SU-DHL-6 (cell line): ENCODE measurements around the gene SRPK2.

Experiments
- H2AFZ ChIP-seq: fragments of 200-600 bp; sonication (generic); 2 replicates; pipeline ENCODE4 v1.6.1; 2014; ENCODE audit warnings: low read depth, mild to moderate bottlenecking, moderate library complexity, mixed read lengths, antibody characterized with exemption, low read length; ENCODE audit not compliant: severe bottlenecking
- H3F3A ChIP-seq: fragments of 200-600 bp; shearing (Covaris generic); 2 replicates; pipeline ENCODE4 v1.6.0; 2016; ENCODE audit warnings: antibody characterized with exemption, mild to moderate bottlenecking; ENCODE audit not compliant: insufficient read depth
- H3K27ac ChIP-seq: fragments of 200-600 bp; sonication (generic); 2 replicates; pipeline ENCODE4 v1.5.1; 2016; ENCODE audit warnings: low read depth, mild to moderate bottlenecking, low read length, moderate library complexity, mixed read lengths
- H3K27me3 ChIP-seq: fragments of 200-600 bp; sonication (generic), shearing (Covaris generic); 2 replicates; pipeline ENCODE4 v1.6.0; 2014; ENCODE audit warnings: mild to moderate bottlenecking, low read length
- H3K36me3 ChIP-seq: fragments of 200-600 bp; sonication (generic); 2 replicates; pipeline ENCODE4 v1.6.1; 2014; ENCODE audit warnings: mild to moderate bottlenecking, low read length, mixed read lengths
- H3K4me2 ChIP-seq: fragments of 300-600, 200-600 bp; shearing (Covaris generic), sonication (generic); 2 replicates; pipeline ENCODE4 v1.6.0; 2014; ENCODE audit warnings: low read length, low read depth, mild to moderate bottlenecking; ENCODE audit not compliant: poor library complexity, severe bottlenecking
- H3K4me3 ChIP-seq: fragments of 200-600 bp; sonication (generic); 2 replicates; pipeline ENCODE4 v1.5.1; 2014; ENCODE audit warnings: antibody characterized with exemption, low read length, mild to moderate bottlenecking, mixed read lengths; ENCODE audit not compliant: insufficient read depth, poor library complexity, severe bottlenecking
- H3K79me2 ChIP-seq: fragments of 200-600 bp; sonication (generic); 2 replicates; pipeline ENCODE4 v1.6.1; 2014; ENCODE audit warnings: mild to moderate bottlenecking, low read length, moderate library complexity; ENCODE audit not compliant: insufficient read depth
- H3K9ac ChIP-seq: fragments of 200-600 bp; sonication (generic); 2 replicates; pipeline ENCODE4 v1.7.0; 2014; ENCODE audit warnings: mild to moderate bottlenecking, low read length
- H3K9me2 ChIP-seq: fragments of 200-600 bp; sonication (generic); replicated peaks from 2 replicates; pipeline ENCODE4 v1.6.1; 2014; ENCODE audit warnings: low read length; ENCODE audit not compliant: insufficient read depth
- H3K9me3 ChIP-seq: fragments of 200-600 bp; sonication (generic); 2 replicates; pipeline ENCODE4 v1.6.1; 2014; ENCODE audit warnings: low read length, mixed read lengths; ENCODE audit not compliant: insufficient read depth
- H4K20me1 ChIP-seq: fragments of 200-600 bp; sonication (generic); 2 replicates; pipeline ENCODE4 v1.6.1; 2014; ENCODE audit warnings: low read depth, mild to moderate bottlenecking, antibody characterized with exemption, low read length, moderate library complexity, mixed read lengths
- EZH2phosphoT487 ChIP-seq: fragments of 200-600 bp; sonication (generic), shearing (Covaris generic); conservative IDR thresholded peaks from 2 replicates; pipeline ENCODE4 v1.6.1; 2018; ENCODE audit warnings: mild to moderate bottlenecking, antibody characterized with exemption, low read length, moderate library complexity, mixed read lengths
- TF ChIP-seq, protein P1 (sequence below): fragments of 200-600 bp; sonication (generic); IDR thresholded peaks from one replicate; pipeline ENCODE4 v1.5.1; 2017; ENCODE audit warnings: antibody characterized with exemption, mild to moderate bottlenecking, low read length, moderate library complexity; ENCODE audit not compliant: insufficient read depth, poor library complexity, severe bottlenecking

The SRPK2 gene

GRCh38 chr7:105399043-105399725 lies 10.5 kb upstream of the SRPK2 start:
- H3K36me3 ChIP-seq, result no peaks in the 10 kb centered on the region
- TF ChIP-seq EZH2phosphoT487, result no peak
- TF ChIP-seq, protein P1, sequence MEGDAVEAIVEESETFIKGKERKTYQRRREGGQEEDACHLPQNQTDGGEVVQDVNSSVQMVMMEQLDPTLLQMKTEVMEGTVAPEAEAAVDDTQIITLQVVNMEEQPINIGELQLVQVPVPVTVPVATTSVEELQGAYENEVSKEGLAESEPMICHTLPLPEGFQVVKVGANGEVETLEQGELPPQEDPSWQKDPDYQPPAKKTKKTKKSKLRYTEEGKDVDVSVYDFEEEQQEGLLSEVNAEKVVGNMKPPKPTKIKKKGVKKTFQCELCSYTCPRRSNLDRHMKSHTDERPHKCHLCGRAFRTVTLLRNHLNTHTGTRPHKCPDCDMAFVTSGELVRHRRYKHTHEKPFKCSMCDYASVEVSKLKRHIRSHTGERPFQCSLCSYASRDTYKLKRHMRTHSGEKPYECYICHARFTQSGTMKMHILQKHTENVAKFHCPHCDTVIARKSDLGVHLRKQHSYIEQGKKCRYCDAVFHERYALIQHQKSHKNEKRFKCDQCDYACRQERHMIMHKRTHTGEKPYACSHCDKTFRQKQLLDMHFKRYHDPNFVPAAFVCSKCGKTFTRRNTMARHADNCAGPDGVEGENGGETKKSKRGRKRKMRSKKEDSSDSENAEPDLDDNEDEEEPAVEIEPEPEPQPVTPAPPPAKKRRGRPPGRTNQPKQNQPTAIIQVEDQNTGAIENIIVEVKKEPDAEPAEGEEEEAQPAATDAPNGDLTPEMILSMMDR, result no peak

DNA sequence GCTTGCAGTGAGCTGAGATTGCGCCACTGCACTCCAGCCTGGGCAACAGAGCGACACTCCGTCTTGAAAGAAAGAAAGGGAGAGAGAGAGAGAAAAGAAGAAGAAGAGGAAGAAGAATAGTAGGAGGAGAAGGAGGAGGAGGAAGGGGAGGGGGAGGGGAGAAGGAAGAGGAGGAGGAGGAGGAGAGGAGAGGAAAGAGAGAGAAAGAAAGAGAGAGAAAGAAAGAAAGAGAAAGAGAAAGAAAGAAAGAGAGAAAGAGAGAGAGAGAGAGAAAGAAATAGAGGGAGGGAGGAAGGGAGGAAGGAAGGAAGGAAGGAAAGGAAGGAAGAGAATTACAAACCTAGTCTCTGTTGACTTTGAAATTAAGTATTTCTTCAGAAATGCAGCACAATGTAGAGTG lies 7.8 kb upstream of the SRPK2 start:
- H3K4me2 ChIP-seq, result no peak overlapping the region

More at GRCh38 chr7:105399043-105399725, 10.5 kb upstream of the SRPK2 start:
- Histone ChIP-seq H4K20me1 (no peaks in the 10 kb centered on the region), H3K9me2 (no peaks in the 10 kb centered on the region), H3K79me2 (no peaks in the 10 kb centered on the region), H3K9ac (no peak overlapping the region), H2AFZ (no peak overlapping the region), H3K27me3 (no peaks in the 10 kb centered on the region), H3K9me3 (no peaks in the 10 kb centered on the region), H3K4me3 (no peak overlapping the region), H3F3A (no peaks in the 10 kb centered on the region), H3K27ac (no peak overlapping the region), H3K4me2 (no peak overlapping the region)

DNA sequence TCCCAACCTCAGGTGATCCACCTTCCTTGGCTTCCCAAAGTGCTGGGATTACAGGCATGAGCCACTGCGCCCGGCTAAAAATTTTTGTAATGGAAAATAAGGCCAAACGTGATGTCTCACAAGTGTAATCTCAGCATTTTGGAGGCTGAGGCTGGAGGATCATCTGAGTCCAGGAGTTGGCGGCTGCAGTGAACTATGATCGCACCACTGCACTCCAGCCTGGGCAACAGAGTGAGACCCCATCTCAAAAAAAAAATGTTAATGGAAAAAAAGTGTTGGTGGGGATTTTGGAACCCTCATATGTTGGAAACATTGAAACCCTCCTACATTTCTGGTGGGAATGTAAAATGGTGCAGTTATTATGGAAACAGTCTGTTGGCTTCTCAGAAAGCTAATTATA lies 2.7 kb upstream of the SRPK2 start:
- no peaks in the 10 kb centered on the region for H3K9me3 ChIP-seq
- H3K27me3 ChIP-seq, result no peaks in the 10 kb centered on the region
- TF ChIP-seq, protein P1, result no peak
- TF ChIP-seq EZH2phosphoT487, result no peak
- no peak overlapping the region for H3K27ac ChIP-seq
- no peaks in the 10 kb centered on the region for H3K36me3 ChIP-seq
- no peak overlapping the region for H3K4me3 ChIP-seq
- no peak overlapping the region for H3K9ac ChIP-seq
- H2AFZ ChIP-seq, result no peak overlapping the region
- H3K9me2 ChIP-seq, result no peaks in the 10 kb centered on the region
- no peaks in the 10 kb centered on the region; the same call in 1 of the 2 replicates for H3K79me2 ChIP-seq
- peaks cover 11% of the 10 kb centered on the region; the same call in 1 of the 2 replicates for H3F3A ChIP-seq
- no peak overlapping the region for H3K4me2 ChIP-seq
- H4K20me1 ChIP-seq, result 0 out of 2 replicates have a peak, but pooled peaks cover 4% of the 10 kb centered on the region

More for the DNA sequence above, 7.8 kb upstream of the SRPK2 start:
- Histone ChIP-seq H3K9ac (no peak overlapping the region), H2AFZ (no peak overlapping the region), H3K4me3 (no peak overlapping the region), H3K27me3 (no peaks in the 10 kb centered on the region), H4K20me1 (no peaks in the 10 kb centered on the region), H3K79me2 (no peaks in the 10 kb centered on the region), H3K9me2 (no peaks in the 10 kb centered on the region), H3K27ac (no peak overlapping the region), H3F3A (no peaks in the 10 kb centered on the region), H3K36me3 (no peaks in the 10 kb centered on the region), H3K9me3 (no peaks in the 10 kb centered on the region)
- TF ChIP-seq, protein P1, result no peak
- TF ChIP-seq EZH2phosphoT487, result no peak
